HL-60 (cell line): Measurements from ENCODE around the gene OGFOD2.
"Not testable (repeated sequence)": the region's sequence is repeated elsewhere in the genome, so short reads cannot be mapped to it uniquely, and the experiment has no call there.

ENCODE experiments used
- TF ChIP-seq, protein P1 (sequence below): IDR thresholded peaks from 2 replicates; pipeline ENCODE4 v1.6.1; 2012; ENCODE audit warnings: low read depth; ENCODE audit not compliant: insufficient replicate concordance
- TF ChIP-seq, protein P2 (sequence below): IDR thresholded peaks from one replicate; pipeline ENCODE4 v1.5.1; 2011; ENCODE audit warnings: low read length, control low read depth, inconsistent platforms; ENCODE audit not compliant: insufficient read depth

DNA sequence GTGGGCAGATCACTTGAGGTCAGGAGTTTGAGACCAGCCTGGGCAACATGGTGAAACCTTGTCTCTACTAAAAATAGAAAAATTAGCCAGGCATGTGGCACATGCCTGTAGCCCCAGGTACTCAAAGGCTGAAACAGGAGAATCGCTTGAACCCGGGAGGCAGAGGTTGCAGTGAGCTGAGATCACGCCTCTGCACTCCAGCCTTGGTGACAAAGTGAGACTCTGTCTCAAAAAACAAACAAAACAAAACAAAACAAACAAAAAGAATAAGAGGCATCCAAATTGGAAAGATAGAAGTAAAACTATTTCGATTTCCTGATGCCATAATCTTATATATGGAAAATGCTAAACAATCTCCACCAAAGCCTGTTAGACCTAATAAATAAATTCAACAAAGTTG lies 39.4 kb downstream of the OGFOD2 start:
- TF ChIP-seq, protein P1, sequence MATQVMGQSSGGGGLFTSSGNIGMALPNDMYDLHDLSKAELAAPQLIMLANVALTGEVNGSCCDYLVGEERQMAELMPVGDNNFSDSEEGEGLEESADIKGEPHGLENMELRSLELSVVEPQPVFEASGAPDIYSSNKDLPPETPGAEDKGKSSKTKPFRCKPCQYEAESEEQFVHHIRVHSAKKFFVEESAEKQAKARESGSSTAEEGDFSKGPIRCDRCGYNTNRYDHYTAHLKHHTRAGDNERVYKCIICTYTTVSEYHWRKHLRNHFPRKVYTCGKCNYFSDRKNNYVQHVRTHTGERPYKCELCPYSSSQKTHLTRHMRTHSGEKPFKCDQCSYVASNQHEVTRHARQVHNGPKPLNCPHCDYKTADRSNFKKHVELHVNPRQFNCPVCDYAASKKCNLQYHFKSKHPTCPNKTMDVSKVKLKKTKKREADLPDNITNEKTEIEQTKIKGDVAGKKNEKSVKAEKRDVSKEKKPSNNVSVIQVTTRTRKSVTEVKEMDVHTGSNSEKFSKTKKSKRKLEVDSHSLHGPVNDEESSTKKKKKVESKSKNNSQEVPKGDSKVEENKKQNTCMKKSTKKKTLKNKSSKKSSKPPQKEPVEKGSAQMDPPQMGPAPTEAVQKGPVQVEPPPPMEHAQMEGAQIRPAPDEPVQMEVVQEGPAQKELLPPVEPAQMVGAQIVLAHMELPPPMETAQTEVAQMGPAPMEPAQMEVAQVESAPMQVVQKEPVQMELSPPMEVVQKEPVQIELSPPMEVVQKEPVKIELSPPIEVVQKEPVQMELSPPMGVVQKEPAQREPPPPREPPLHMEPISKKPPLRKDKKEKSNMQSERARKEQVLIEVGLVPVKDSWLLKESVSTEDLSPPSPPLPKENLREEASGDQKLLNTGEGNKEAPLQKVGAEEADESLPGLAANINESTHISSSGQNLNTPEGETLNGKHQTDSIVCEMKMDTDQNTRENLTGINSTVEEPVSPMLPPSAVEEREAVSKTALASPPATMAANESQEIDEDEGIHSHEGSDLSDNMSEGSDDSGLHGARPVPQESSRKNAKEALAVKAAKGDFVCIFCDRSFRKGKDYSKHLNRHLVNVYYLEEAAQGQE, result not testable (repeated sequence)
- TF ChIP-seq, protein P2, sequence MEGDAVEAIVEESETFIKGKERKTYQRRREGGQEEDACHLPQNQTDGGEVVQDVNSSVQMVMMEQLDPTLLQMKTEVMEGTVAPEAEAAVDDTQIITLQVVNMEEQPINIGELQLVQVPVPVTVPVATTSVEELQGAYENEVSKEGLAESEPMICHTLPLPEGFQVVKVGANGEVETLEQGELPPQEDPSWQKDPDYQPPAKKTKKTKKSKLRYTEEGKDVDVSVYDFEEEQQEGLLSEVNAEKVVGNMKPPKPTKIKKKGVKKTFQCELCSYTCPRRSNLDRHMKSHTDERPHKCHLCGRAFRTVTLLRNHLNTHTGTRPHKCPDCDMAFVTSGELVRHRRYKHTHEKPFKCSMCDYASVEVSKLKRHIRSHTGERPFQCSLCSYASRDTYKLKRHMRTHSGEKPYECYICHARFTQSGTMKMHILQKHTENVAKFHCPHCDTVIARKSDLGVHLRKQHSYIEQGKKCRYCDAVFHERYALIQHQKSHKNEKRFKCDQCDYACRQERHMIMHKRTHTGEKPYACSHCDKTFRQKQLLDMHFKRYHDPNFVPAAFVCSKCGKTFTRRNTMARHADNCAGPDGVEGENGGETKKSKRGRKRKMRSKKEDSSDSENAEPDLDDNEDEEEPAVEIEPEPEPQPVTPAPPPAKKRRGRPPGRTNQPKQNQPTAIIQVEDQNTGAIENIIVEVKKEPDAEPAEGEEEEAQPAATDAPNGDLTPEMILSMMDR, result not testable (repeated sequence)
